ENCODE results near the gene CLEC16A. TPM values are rescaled to one million over a fixed set of nuclear protein-coding genes. Genes with fewer than 3 reads are reported as not detected.
"Not testable (repeated sequence)": the region's sequence is repeated elsewhere in the genome, so short reads cannot be mapped to it uniquely, and the experiment has no call there.

Gene CLEC16A
- total RNA-seq, 1 donor from 2014 or later, result 38.8 TPM

DNA sequence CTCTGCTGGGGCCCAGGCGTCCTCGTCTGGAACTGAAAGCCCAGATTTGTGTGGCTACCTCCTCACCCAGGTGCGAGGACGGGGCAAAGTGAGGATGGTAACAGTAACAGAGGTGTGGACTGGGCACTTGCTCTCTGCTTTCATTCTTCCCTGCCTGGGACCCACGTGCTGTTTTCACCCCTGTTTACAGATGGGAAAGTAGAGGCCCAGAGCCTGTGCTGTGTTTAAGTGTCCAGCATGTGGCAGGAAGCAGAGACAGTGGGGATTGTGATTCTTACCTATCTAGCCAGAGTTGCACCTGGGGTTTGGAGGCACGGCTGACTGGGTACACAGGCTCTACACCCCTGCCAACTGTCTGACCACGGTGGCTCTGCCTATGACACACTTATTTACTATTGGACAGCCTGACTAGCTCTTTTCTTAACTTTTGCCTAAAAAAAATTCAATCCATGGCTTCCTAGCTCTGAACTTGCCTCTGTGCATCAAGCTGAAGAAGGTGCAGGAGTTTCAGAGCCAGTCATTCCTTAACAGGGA is 155.4 kb downstream of the CLEC16A start:
- no peak for DNase-seq (ENCODE audit: low spot score)

DNA sequence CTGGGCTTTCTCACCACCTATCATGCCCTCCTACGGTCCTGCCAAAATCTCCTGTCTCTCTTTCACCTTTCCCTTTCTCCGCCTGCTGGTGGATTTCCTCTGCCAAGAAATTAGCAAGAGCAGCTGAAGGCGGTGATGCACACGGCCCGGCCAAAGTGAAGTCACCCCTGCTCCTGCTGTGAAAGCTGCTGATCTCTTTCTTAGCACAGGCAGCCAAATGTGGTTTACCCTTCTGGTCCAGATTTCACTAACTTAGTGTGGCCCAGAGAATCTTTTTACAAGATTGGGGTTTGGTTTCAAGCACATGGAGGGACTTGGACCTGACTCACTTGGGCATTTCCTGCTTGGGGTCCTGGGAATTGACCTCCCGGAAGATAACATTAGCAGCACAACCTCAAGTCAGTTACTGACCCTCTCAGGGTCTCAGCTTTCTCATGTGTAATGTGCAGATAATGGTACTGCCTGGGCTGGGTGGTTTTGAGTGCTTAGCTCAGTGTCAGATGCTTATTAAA is 155.9 kb downstream of the CLEC16A start:
- peak; percentile 61 for DNase-seq (ENCODE audit: low spot score)

DNA sequence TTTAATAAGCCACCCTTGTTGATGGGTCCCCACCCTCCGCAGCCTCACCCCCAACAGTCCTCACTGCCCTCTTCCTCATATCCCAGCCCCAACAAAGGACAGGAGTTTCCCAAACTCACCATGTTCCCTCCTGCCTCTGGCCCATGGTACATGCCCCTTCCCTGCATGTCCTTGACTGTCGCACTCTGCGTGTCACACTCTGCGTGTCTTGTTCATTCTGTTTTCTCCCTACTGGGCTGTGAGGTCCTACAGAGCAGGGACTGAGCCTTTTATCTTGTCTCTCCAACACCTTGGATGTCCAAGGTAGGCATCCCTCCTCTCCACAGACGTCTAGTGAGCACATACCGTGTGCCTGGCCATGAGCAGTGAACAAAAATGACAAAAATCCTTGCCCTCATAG is 156.9 kb downstream of the CLEC16A start:
- DNase-seq (ENCODE audit: low spot score), result no peak

DNA sequence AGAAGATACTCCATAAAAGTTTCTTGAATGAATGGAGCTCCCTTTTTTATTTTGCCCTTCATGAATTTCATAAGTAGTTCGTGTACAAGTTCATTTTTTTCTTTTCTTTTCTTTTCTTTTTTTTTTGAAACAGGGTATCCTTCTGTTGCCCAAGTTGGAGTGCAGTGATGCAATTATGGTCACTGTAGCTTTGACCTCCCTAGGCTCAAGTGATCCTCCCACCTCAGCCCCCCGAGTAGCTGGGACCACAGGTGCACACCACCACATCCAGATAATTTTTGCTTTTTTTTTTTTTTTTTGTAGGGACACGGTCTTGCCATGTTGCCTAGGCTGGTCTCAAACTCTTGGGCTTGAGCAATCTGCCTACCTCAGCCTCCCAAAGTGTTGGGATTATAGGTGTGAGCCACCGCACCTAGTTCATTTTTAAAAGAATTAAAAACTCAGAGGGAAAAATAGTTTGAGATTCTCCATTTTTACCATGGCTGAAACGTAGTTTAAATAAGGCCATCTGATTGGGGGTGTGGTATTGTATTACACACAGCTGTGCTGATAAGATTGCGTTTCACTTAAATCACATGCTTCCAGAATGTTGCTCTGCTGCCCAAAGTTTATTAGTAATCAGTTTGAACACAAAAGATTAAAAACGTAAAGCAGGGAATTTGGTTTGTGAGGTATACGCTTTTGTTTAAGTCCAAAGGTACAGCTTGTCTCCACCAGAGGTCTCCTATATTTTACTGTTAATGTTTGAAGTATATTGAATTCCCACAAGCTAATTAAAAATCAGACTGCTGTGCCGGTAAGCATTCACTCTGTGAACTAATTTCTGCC is 157.5 kb downstream of the CLEC16A start:
- no peak for DNase-seq (ENCODE audit: low spot score)

DNA sequence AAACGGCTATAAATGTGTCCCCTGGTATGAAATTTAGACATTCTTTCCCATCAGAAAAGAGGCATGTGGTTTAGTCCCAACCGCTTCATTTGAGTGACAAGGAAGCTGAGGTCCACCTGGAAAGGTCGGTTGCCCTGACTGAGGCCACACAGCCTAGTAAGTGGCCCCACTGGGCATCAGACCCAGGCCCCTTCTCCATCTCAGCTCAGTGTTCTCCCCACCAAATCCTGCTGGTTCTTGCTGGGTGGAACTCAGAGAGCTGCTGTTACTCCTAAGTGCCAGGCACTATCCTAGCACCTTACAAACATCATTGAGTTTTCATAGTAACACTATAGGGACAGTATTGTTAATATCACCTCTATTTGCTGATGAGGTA is 158.1 kb downstream of the CLEC16A start:
- no peak for DNase-seq (ENCODE audit: low spot score)

DNA sequence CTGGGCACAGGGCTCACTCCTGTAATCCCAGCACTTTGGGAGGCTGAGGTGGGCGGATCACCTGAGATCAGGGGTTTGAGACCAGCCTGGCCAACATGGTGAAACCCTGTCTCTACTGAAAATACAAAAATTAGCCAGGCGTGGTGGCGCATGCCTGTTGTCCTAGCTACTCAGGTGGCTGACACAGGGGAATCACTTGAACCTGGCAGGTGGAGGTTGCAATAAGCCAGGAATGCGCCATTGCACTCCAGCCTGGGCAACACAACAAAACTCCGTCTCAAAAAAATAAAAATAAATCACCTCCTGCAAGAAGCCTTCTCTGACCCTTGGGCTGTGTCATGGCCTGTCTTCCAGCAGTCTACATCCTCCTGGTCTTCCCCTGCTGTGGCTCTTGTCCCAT is 158.9 kb downstream of the CLEC16A start:
- DNase-seq (ENCODE audit: low spot score), result not testable (repeated sequence)

DNA sequence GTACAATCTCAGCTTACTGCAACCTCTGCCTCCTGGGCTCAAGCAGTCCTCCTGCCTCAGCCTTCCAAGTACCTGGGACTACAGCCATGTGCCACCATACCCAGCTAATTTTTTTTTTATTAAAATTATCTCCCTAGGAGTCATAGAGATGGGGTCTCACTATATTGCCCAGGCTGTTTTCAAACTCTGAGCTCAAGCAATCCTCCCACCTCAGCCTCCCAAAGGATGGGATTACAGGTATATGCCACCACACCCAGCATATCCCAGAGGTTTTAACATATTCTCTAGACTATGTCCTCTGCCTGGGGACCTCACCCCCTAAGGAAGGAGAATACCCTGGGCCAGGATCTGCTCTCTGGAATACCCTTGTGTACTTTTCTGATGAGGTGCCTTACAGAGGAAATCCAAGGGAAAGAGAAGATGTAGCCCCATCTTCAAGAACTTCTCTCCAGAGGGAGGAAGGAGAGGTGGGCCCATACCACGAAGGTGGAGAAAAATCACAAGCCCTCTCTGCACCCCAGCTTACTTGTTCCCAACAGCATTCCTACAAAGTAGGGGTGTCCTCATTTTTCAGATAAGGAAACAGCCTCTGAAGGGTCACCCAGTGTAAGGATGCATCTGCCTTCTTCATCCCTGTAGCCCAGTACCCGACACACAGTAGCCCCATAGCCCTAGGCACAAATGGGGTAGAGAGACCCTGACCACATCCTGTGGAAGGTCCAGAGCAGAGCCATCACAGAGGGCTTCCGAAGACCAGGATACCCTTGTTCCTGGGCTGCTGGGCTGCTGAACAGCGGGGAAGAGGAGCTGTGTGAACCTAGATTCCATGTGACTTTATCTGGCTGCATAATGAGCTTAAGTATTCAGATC is 160.0 kb downstream of the CLEC16A start:
- DNase-seq (ENCODE audit: low spot score), result no peak

DNA sequence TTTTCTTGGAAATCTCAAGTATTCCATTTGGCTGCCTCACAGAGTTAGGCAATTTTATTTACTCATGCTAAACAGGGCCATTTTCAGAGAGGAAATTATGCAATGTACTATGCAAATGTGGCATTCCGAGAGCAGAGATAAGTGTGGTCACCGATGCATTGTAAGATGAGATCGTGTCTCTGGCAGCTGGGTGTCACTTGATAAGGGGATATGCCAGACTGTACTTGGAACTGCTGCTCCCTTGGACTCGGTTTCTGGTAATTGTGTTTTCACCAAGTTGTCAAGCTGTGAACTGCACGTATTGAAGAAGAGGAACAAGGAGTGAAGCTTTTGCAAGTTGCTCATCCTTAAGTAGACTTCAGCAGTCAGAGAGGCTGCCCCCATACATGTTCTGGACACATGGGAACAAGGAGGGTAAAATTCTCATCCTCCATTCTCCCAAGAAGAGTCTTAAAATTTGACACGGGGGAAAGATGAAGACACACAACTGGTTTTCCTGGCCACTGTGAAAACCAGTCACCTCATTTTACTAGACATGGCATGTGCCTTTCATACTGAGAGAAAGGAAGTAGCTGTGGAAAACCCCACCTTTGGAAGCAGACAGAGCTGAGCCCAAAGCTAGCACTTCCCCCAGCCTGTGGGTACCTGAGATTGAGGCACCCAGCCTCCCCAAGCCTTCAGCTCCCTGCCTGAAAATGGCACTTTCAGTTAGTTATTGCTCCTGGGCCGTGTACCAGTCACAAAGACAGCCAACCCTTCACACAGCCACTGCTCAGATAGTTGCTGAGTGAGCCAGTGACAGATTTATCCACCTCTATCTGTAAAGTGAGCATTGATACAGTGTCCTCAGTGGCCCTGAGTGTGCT is 160.9 kb downstream of the CLEC16A start:
- DNase-seq (ENCODE audit: low spot score), result no peak

DNA sequence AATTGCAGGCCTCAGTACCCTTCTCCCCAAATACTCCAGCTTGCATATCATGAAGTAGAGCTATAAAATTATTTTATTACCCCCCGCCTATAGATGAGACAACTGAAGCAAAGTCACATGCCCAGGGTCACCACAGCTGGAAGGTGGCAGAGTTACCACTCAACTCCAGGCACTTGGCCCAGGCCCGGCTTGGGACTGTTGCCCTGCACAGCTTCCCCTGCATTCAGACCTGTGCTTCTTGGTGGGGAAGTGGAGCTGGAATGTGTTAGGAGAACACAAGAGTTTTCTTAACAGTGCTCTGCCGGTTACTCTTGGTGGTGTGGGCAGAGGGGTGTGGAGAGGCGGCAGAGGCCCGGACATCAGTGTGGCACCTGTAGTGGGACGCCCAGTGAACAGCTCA is 162.4 kb downstream of the CLEC16A start:
- no peak for DNase-seq (ENCODE audit: low spot score)

DNA sequence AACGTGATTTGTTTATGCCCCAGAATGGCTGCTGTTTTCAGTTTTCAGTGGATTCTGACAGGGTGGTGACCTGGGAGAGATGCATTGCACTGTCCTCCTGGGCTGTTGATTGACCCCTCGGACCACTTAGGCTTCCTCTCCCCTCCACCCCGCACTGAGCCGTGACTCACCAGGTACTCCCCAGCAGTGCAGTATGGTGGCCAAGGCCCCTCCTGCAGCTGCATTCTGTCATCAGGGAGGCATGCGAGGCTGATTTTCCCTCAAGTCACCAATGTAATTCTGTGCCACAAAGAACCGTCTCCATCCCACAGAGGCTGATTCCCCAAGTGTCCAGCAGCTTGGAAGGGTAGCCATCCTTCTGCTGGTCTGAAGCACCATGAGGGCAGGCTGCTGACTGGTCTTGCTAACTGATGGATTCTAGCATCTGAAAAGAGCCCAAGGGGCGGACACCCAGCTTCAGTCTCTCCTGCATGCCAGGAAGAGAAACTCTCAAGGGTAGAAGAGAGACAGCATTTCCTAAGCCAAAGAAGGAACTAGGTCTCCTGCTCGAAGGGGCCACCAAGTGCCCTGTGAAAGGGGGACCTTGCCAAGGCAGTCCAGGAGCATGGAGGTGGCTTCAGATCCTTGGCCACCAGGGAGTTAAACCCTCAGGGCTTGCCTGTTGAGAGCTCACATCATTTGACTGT is 163.6 kb downstream of the CLEC16A start:
- no peak for DNase-seq (ENCODE audit: low spot score)

DNA sequence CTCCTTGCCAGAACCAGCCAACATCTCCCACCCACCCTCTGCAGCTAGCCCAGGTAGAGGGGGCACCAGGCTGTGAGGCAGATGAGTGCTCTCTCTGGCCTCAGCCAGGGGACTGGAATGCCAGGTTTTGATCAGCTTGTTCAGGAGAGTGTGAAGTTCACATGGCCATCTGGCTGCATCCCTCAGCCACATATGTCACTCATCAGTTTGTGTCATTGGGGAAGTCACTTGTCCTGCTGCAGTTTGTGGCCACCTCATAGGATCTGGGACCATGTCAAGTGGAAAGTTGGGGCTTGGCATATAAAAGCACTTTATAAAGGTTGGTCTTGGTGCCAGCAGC is 164.1 kb downstream of the CLEC16A start:
- DNase-seq (ENCODE audit: low spot score), result no peak

DNA sequence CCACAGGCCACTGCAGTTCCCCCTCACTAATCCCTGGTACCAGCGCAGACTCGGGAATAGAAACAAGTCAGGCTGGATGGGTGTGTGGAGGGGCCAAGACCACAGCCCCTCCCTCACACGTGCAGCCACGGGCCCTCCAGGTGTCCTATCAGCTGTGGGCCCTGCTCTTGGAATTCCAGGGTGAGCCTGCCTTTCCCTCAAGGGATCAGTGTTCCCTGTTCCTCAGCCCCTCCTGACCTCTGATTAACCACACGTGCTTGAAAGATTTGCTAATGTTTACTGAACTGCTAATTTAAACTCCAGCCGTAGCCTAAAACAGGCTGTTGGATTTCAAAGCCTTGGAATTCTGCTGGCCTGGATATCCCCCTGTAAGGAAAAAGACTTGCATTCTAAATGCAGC is 165.2 kb downstream of the CLEC16A start:
- no peak for DNase-seq (ENCODE audit: low spot score)

DNA sequence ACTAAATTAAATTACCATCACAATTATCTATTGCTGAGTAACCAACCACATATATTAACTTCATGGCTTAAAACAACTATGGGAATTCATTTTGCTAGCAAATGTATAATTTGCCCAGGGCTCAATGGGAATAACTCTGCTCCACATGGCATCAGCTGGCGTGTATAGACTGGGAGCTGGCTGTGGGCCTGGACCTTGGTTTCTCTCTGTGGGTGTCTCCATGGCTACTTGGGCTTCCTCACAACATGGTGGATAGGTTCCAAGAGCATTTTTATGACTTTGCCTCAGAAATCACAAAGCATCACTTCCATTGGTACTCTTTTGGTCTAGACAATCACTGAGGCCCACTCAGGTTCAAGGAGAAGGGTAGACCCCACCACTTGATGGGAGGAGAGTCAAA is 166.8 kb downstream of the CLEC16A start:
- DNase-seq (ENCODE audit: low spot score), result no peak

DNA sequence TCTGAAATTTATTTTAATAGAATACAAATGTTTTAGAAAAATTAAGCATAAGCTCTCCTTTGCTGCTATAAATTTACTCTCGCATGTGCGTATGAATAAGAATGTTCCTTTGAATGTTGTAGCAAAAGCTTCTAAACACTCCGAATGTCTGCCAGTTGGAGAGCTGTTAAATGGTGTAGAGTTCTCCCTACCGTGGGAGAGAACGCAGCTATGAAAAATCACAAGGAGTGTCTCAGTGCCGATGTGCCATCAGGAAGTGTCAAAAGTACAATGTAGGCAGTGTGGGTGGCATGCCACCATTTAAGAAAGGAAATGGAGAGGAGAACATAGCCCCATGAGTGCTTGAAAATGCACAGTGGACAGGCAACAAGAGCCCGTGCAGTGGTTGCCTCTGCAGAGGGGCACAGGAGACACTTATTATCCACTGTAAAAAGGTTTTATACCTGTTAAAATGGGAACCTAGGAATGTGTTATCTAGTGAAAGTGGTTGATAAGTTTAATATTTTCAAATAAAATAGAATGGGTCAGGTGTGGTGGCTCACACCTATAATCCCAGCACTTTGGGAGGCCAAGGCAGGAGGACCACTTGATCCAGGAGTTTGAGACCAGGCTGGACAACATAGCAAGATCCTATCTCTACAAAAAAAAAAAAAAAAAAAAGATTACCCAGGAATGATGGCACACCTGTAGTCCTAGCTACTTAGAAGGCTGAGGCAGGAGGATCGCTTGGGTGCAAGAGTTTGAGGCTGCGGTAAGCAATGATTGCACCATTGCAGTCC is 167.7 kb downstream of the CLEC16A start:
- DNase-seq (ENCODE audit: low spot score), result no peak

DNA sequence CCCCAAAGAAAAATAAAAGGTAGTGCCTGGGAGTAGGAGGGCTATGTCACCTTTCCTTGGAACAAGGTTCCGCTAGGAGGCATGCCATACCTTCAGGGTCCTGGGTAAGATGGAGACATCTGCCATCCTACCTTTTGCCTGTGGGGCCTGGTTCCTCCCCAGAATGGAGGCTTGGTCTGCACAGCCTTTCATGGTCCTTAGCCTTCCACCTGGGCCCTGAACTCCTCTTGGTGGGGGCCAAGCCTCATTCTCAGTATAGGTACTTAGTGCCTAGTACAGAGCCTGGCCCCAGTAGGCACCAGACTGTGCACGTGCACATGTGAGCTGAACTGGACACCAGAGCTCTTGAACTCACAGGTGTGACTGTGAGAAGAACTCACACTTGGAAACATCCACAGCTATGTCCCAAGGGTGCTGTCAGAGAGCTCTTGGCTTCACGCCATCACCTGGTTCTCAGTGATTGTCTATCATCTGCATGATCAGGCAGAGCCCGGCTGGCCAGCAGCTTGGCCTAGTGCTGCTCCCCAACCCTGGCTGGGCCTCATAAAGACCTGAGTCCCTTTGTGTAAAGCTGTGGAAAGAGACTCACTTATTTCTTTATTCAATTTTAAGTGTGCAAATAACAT is 168.5 kb downstream of the CLEC16A start:
- DNase-seq (ENCODE audit: low spot score), result no peak

DNA sequence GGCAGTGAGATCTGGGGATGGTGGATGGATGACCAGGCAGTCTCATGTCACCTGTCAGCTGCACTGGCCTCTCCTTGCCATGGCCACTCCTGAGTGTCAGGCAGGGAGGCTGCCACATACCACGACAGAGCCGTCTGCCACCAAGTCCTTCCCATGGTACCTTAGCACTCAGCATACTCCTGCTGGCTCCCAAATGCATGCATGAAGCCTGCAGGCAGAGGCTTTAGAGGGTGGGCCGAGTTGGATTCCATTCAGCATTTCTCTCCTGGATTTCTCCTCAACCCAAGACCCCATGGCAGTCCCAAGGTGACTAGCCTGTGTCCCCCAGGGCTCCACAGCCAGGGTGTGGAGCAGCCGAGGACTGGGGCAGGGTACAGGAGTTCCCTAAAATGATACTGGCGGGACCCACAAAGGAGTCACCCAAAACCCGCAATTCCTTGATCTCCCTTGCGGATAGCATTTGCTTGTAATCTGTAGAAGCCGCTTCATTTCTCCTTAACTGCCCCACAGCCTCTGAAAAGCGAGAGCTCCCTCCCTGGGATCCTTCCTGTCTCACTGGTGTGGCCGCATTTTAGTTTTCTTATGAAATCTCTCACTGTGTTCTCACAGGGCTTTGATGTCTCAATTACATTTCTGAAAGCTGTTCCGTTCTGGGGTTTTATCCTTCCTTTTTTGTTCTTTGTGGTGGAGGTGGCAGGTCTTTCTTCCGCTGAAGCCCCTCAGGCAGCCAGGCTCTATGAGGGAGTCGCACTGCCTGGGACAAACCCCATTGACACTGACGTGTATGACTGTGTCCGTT is 170.2 kb downstream of the CLEC16A start:
- no peak for DNase-seq (ENCODE audit: low spot score)

DNA sequence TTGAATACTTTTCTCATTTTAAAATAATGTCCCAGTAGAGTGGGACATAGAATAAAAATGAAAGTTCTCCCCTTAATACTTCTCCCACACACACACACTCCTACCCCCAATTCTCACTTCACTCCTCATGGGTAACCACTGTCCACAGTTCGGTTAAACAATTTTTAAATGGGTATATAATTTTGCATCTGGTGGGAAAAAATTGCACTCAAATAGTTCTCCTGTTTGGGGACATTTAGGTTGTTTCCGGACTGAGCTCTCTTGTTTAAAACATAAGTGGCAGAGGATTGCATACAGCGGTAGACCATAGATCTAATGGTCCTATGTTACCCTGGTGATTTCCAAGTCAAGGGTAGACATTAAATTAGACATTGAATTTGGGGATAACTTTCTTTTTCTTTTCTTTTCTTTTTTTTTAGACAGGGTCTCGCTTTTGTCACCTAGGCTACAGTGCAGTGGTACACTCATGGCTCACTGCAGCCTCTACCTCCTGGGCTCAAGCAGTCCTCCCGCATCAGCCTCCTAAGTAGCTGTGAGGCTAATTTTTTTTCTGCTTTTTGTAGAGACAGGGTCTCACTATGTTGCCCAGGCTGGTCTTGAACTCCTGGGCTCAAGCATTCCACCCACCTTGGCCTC is 173.3 kb downstream of the CLEC16A start:
- DNase-seq (ENCODE audit: low spot score), result no peak

DNA sequence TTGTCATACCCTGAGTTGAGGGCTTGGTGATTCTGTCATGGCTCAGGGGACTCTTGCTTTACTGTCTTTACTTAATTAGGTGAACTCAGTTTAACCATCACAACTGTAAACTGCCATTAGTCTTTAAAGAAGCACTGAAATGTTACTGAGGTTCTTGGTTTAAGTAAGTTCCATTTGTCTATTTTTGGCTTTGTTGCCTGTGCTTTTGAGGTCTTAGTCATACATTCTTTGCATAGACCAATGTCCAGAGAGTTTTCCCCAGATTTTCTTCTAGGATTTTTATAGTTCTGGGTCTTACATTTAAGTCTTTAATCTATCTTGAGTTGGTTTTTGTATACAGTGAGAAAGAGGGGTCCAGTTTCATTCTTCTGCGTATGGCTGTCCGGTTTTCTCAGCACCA is 174.1 kb downstream of the CLEC16A start:
- DNase-seq (ENCODE audit: low spot score), result no peak
